KMS-11 (cell line): ENCODE results near the gene MBLAC1.

Source experiments
- H2AFZ ChIP-seq: fragments of 200-600 bp; sonication (generic); 2 replicates; pipeline ENCODE4 v1.6.1; 2016; ENCODE audit warnings: antibody characterized with exemption, mixed run types, low read depth
- H3K27ac ChIP-seq: fragments of 200-600 bp; sonication (generic); 2 replicates; pipeline ENCODE4 v1.6.1; 2016; ENCODE audit warnings: mild to moderate bottlenecking, mixed run types
- H3K27me3 ChIP-seq: fragments of 200-600 bp; sonication (generic); 2 replicates; pipeline ENCODE4 v1.6.1; 2017; ENCODE audit warnings: mild to moderate bottlenecking, low read depth, mixed run types, moderate library complexity; ENCODE audit not compliant: insufficient read depth
- H3K36me3 ChIP-seq: fragments of 200-600 bp; sonication (generic); 2 replicates; pipeline ENCODE4 v1.6.1; 2017; ENCODE audit warnings: mild to moderate bottlenecking, mixed run types; ENCODE audit not compliant: insufficient read depth
- H3K4me1 ChIP-seq: fragments of 200-600 bp; sonication (generic); 2 replicates; pipeline ENCODE4 v1.6.1; 2016; ENCODE audit warnings: mild to moderate bottlenecking, low read depth, mixed run types; ENCODE audit not compliant: poor library complexity, severe bottlenecking
- H3K4me2 ChIP-seq: fragments of 200-600 bp; sonication (generic); 2 replicates; pipeline ENCODE4 v1.7.0; 2016; ENCODE audit warnings: mild to moderate bottlenecking, mixed run types
- H3K4me3 ChIP-seq: fragments of 200-600 bp; sonication (generic); IDR thresholded peaks from 2 replicates; pipeline ENCODE4 v1.6.1; 2017; ENCODE audit warnings: low read depth, low read length, mixed read lengths; ENCODE audit not compliant: insufficient read depth
- H3K79me2 ChIP-seq: fragments of 200-600 bp; sonication (generic); 2 replicates; pipeline ENCODE4 v1.6.1; 2016; ENCODE audit warnings: low read depth, mixed run types; ENCODE audit not compliant: insufficient read depth
- H3K9ac ChIP-seq: fragments of 200-600 bp; sonication (generic); 2 replicates; pipeline ENCODE4 v1.6.1; 2016; ENCODE audit warnings: mild to moderate bottlenecking, mixed run types
- H4K20me1 ChIP-seq: fragments of 200-600 bp; sonication (generic); 2 replicates; pipeline ENCODE4 v1.6.1; 2016; ENCODE audit warnings: mild to moderate bottlenecking, mixed run types; ENCODE audit not compliant: insufficient read depth
- CTCF ChIP-seq: fragments of 200-600 bp; sonication (generic); conservative IDR thresholded peaks from 2 replicates; pipeline ENCODE4 v1.6.1; 2017; ENCODE audit warnings: low read depth, mild to moderate bottlenecking, antibody characterized with exemption, low read length, moderate library complexity, mixed read lengths

The MBLAC1 gene

GRCh38 chr7:100169147-100169850 lies 42.5 kb downstream of the MBLAC1 start:
- no peak overlapping the region for H2AFZ ChIP-seq

GRCh38 chr7:100170101-100170897 lies 43.5 kb downstream of the MBLAC1 start:
- peaks cover 90% of the 10 kb centered on the region for H3K27me3 ChIP-seq
- no peak overlapping the region for H3K27ac ChIP-seq
- no peaks in the 10 kb centered on the region for H3K36me3 ChIP-seq
- H3K4me1 ChIP-seq, result peaks cover 7% of the 10 kb centered on the region
- no peak overlapping the region for H3K9ac ChIP-seq
- no peak overlapping the region for H3K4me3 ChIP-seq
- no peak overlapping the region for H3K4me2 ChIP-seq
- TF ChIP-seq CTCF, result no peak
- no peaks in the 10 kb centered on the region for H4K20me1 ChIP-seq
- H2AFZ ChIP-seq, result no peak overlapping the region
- H3K79me2 ChIP-seq, result no peaks in the 10 kb centered on the region

More at GRCh38 chr7:100169147-100169850, 42.5 kb downstream of the MBLAC1 start:
- H3K36me3 ChIP-seq, result no peaks in the 10 kb centered on the region
- peaks cover 7% of the 10 kb centered on the region for H3K4me1 ChIP-seq
- H3K79me2 ChIP-seq, result no peaks in the 10 kb centered on the region
- no peak for TF ChIP-seq CTCF
- no peak overlapping the region for H3K4me2 ChIP-seq
- H3K9ac ChIP-seq, result no peak overlapping the region
- H3K27ac ChIP-seq, result no peak overlapping the region
- peaks cover 90% of the 10 kb centered on the region for H3K27me3 ChIP-seq
- no peaks in the 10 kb centered on the region for H4K20me1 ChIP-seq
- H3K4me3 ChIP-seq, result no peak overlapping the region

- H2AFZ ChIP-seq, result no peak overlapping the region
- peaks cover 87% of the 10 kb centered on the region for H3K27me3 ChIP-seq
- no peak for TF ChIP-seq CTCF
- no peaks in the 10 kb centered on the region for H3K79me2 ChIP-seq
- H3K9ac ChIP-seq, result no peak overlapping the region
- no peaks in the 10 kb centered on the region for H4K20me1 ChIP-seq
- H3K4me3 ChIP-seq, result no peak overlapping the region
- no peaks in the 10 kb centered on the region for H3K36me3 ChIP-seq
- H3K4me2 ChIP-seq, result no peak overlapping the region
- H3K4me1 ChIP-seq, result peaks cover 7% of the 10 kb centered on the region
- no peak overlapping the region for H3K27ac ChIP-seq
These were observed 44.4 kb downstream of the MBLAC1 start for GRCh38 chr7:100171087-100171681.

- Histone ChIP-seq H3K4me2 (no peak overlapping the region), H3K27me3 (peaks cover 87% of the 10 kb centered on the region), H4K20me1 (no peaks in the 10 kb centered on the region), H3K4me3 (no peak overlapping the region), H3K4me1 (peaks cover 7% of the 10 kb centered on the region), H3K36me3 (no peaks in the 10 kb centered on the region), H3K79me2 (no peaks in the 10 kb centered on the region), H3K27ac (no peak overlapping the region), H2AFZ (no peak overlapping the region), H3K9ac (no peak overlapping the region)
- no peak for TF ChIP-seq CTCF
These were observed 45.1 kb downstream of the MBLAC1 start for GRCh38 chr7:100171840-100172239.
